T-helper 17 cell (primary cell): Measurements from ENCODE around the gene DPEP3. TPM values are rescaled to one million over a fixed set of nuclear protein-coding genes. Genes with fewer than 3 reads are reported as not detected.
A peak's percentile ranks its signal among the peaks of the same experiment; 100 is the strongest.

Source experiments
- ATAC-seq: fragments of 150-1000 bp; cut with Tn5 transposase; 2 replicates; pipeline ENCODE4 v1.10.0; 2021; ENCODE audit warnings: mild to moderate bottlenecking, moderate library complexity
- DNase-seq, 3 donors: peaks; one replicate each; pipeline versions ENCODE4 v3.0.0 to v3.0.0-alpha.2; 2020 to 2021
- H3K9me3 ChIP-seq: one replicate; pipeline ENCODE4 v1.7.0; 2013; ENCODE audit warnings: low read length, mild to moderate bottlenecking; ENCODE audit not compliant: control insufficient read depth, poor library complexity, severe bottlenecking
- H3K27ac Mint-ChIP-seq: one replicate; pipeline ENCODE4 v1.8.0; 2022; ENCODE audit warnings: mild to moderate bottlenecking, moderate library complexity, mixed read lengths
- H3K27me3 Mint-ChIP-seq: one replicate; pipeline ENCODE4 v1.8.0; 2022; ENCODE audit warnings: mixed read lengths
- H3K36me3 Mint-ChIP-seq: one replicate; pipeline ENCODE4 v1.8.0; 2022; ENCODE audit warnings: low read depth, mixed read lengths
- H3K4me1 Mint-ChIP-seq: one replicate; pipeline ENCODE4 v1.8.0; 2022; ENCODE audit warnings: mild to moderate bottlenecking, mixed read lengths
- H3K4me3 Mint-ChIP-seq: one replicate; pipeline ENCODE4 v1.8.0; 2022; ENCODE audit warnings: mild to moderate bottlenecking, moderate library complexity, mixed read lengths
- total RNA-seq, 4 donors: library from RNA in 2 of 4; stranded (reverse) in 2 of 4; gene quantifications; one replicate each; pipeline ENCODE4 v1.2.3 and lab custom pipeline; 2022 to 2026

Gene DPEP3
- total RNA-seq, 2 donors from 2014 or later, result 0.22 to 0.68 TPM

GRCh38 chr16:67957622-67958021 lies 22.7 kb downstream of the DPEP3 start:
- no peaks in the 10 kb centered on the region for H3K9me3 ChIP-seq
- ATAC-seq, result no peak
- no peak overlapping the region for H3K4me3 Mint-ChIP-seq
- DNase-seq, result no peak
- H3K4me1 Mint-ChIP-seq, result peaks cover 8% of the 10 kb centered on the region
- no peaks in the 10 kb centered on the region for H3K27me3 Mint-ChIP-seq
- H3K36me3 Mint-ChIP-seq, result peaks cover 4% of the 10 kb centered on the region
- no peak overlapping the region for H3K27ac Mint-ChIP-seq

- H3K36me3 Mint-ChIP-seq, result no peaks in the 10 kb centered on the region
- no peak overlapping the region for H3K4me3 Mint-ChIP-seq
- no peaks in the 10 kb centered on the region for H3K27me3 Mint-ChIP-seq
- no peaks in the 10 kb centered on the region for H3K9me3 ChIP-seq
- peaks cover 5% of the 10 kb centered on the region for H3K4me1 Mint-ChIP-seq
- no peak for DNase-seq
- H3K27ac Mint-ChIP-seq, result no peak overlapping the region
- no peak for ATAC-seq
Observed at GRCh38 chr16:67954421-67955196, 25.7 kb downstream of the DPEP3 start.

GRCh38 chr16:67953641-67954375 lies 26.5 kb downstream of the DPEP3 start:
- peaks cover 5% of the 10 kb centered on the region for H3K4me1 Mint-ChIP-seq
- ATAC-seq, result no peak
- no peak overlapping the region for H3K27ac Mint-ChIP-seq
- H3K27me3 Mint-ChIP-seq, result no peaks in the 10 kb centered on the region
- no peaks in the 10 kb centered on the region for H3K9me3 ChIP-seq
- no peak for DNase-seq
- H3K4me3 Mint-ChIP-seq, result no peak overlapping the region
- H3K36me3 Mint-ChIP-seq, result no peaks in the 10 kb centered on the region

GRCh38 chr16:67951485-67951884 lies 28.8 kb downstream of the DPEP3 start:
- ATAC-seq (no peak), DNase-seq (no peak)
- no peak overlapping the region for H3K27ac Mint-ChIP-seq
- no peaks in the 10 kb centered on the region for H3K27me3 Mint-ChIP-seq
- H3K36me3 Mint-ChIP-seq, result no peaks in the 10 kb centered on the region
- H3K9me3 ChIP-seq, result no peaks in the 10 kb centered on the region
- no peak overlapping the region for H3K4me3 Mint-ChIP-seq
- peaks cover 3% of the 10 kb centered on the region for H3K4me1 Mint-ChIP-seq

GRCh38 chr16:67950335-67950843 lies 29.9 kb downstream of the DPEP3 start:
- H3K27me3 Mint-ChIP-seq, result no peaks in the 10 kb centered on the region
- no peak for ATAC-seq
- DNase-seq, result no peak
- H3K4me3 Mint-ChIP-seq, result no peak overlapping the region
- no peaks in the 10 kb centered on the region for H3K9me3 ChIP-seq
- peaks cover 3% of the 10 kb centered on the region for H3K4me1 Mint-ChIP-seq
- no peaks in the 10 kb centered on the region for H3K36me3 Mint-ChIP-seq
- H3K27ac Mint-ChIP-seq, result no peak overlapping the region

GRCh38 chr16:67949645-67950044 lies 30.7 kb downstream of the DPEP3 start:
- DNase-seq (no peak), ATAC-seq (no peak)
- no peak overlapping the region for H3K27ac Mint-ChIP-seq
- no peaks in the 10 kb centered on the region for H3K36me3 Mint-ChIP-seq
- no peaks in the 10 kb centered on the region for H3K27me3 Mint-ChIP-seq
- no peak overlapping the region for H3K4me3 Mint-ChIP-seq
- H3K9me3 ChIP-seq, result no peaks in the 10 kb centered on the region
- H3K4me1 Mint-ChIP-seq, result peaks cover 3% of the 10 kb centered on the region

GRCh38 chr16:67948015-67948414 lies 32.3 kb downstream of the DPEP3 start:
- Mint-ChIP-seq H3K4me1 (peaks cover 3% of the 10 kb centered on the region), H3K36me3 (no peaks in the 10 kb centered on the region), H3K4me3 (no peak overlapping the region), H3K27ac (peak overlapping the region; percentile 70), H3K27me3 (no peaks in the 10 kb centered on the region)
- no peaks in the 10 kb centered on the region for H3K9me3 ChIP-seq
- DNase-seq (no peak), ATAC-seq (no peak)

- no peaks in the 10 kb centered on the region for H3K9me3 ChIP-seq
- Mint-ChIP-seq H3K27ac (no peak overlapping the region), H3K27me3 (no peaks in the 10 kb centered on the region), H3K4me3 (no peak overlapping the region), H3K36me3 (no peaks in the 10 kb centered on the region), H3K4me1 (peaks cover 5% of the 10 kb centered on the region)
- DNase-seq, result no peak
- no peak for ATAC-seq
Observed at GRCh38 chr16:67946966-67947558, 33.2 kb downstream of the DPEP3 start.

- no peaks in the 10 kb centered on the region for H3K27me3 Mint-ChIP-seq
- DNase-seq (no peak), ATAC-seq (no peak)
- no peaks in the 10 kb centered on the region for H3K9me3 ChIP-seq
- H3K36me3 Mint-ChIP-seq, result no peaks in the 10 kb centered on the region
- no peak overlapping the region for H3K27ac Mint-ChIP-seq
- H3K4me3 Mint-ChIP-seq, result no peak overlapping the region
- peaks cover 8% of the 10 kb centered on the region for H3K4me1 Mint-ChIP-seq
Observed at GRCh38 chr16:67946128-67946569, 34.1 kb downstream of the DPEP3 start.

- no peaks in the 10 kb centered on the region for H3K9me3 ChIP-seq
- no peak for DNase-seq
- no peak overlapping the region for H3K27ac Mint-ChIP-seq
- no peak for ATAC-seq
- peaks cover 8% of the 10 kb centered on the region for H3K4me1 Mint-ChIP-seq
- H3K36me3 Mint-ChIP-seq, result no peaks in the 10 kb centered on the region
- H3K27me3 Mint-ChIP-seq, result no peaks in the 10 kb centered on the region
- H3K4me3 Mint-ChIP-seq, result no peak overlapping the region
Observed at GRCh38 chr16:67945392-67945933, 34.8 kb downstream of the DPEP3 start.

GRCh38 chr16:67944690-67945391 lies 35.5 kb downstream of the DPEP3 start:
- Mint-ChIP-seq H3K4me1 (peaks cover 14% of the 10 kb centered on the region), H3K4me3 (no peak overlapping the region), H3K27ac (no peak overlapping the region), H3K36me3 (no peaks in the 10 kb centered on the region), H3K27me3 (no peaks in the 10 kb centered on the region)
- H3K9me3 ChIP-seq, result no peaks in the 10 kb centered on the region
- no peak for DNase-seq
- no peak for ATAC-seq

GRCh38 chr16:67943619-67944504 lies 36.4 kb downstream of the DPEP3 start, which contains the start of gene LCAT:
LCAT (minus strand) TSS chr16:67944120; CDS start chr16:67944101, 19 bp downstream.
- ATAC-seq (no peak), DNase-seq (no peak)
- Mint-ChIP-seq H3K4me1 (peaks cover 17% of the 10 kb centered on the region), H3K4me3 (no peak within 1 kb of the TSS), H3K27me3 (no peaks in the 10 kb centered on the region), H3K27ac (no peak within 1 kb of the TSS), H3K36me3 (no peaks in the 10 kb centered on the region)
- no peaks in the 10 kb centered on the region for H3K9me3 ChIP-seq
